K562 (cell line): Measurements from ENCODE around the gene IPCEF1.

Experiments used
- BHLHE40 ChIP-seq: IDR thresholded peaks from 2 replicates; pipeline ENCODE4 v1.6.1; 2011; ENCODE audit warnings: low read length, improper control_type of control experiment
- ELF4 ChIP-seq: fragments of 450-650 bp; formaldehyde crosslinking; IDR thresholded peaks from 2 replicates; pipeline ENCODE4 v1.4.0; 2022; ENCODE audit warnings: missing genetic modification characterization
- GABPA ChIP-seq: fragments of 200-800 bp; sonication (Bioruptor generic); conservative IDR thresholded peaks from 2 replicates; pipeline ENCODE4 v1.6.1; 2016; ENCODE audit warnings: low read depth, missing genetic modification characterization, missing compliant biosample characterization
- HDAC8 ChIP-seq: fragments of 450-650 bp; IDR thresholded peaks from 2 replicates; pipeline ENCODE4 v1.6.1; 2016; ENCODE audit warnings: mild to moderate bottlenecking, missing genetic modification characterization, moderate library complexity, missing compliant biosample characterization
- HOMEZ ChIP-seq: fragments of 250-450 bp; sonication (Bioruptor Pico); IDR thresholded peaks from 2 replicates; pipeline ENCODE4 v1.4.0; 2020; ENCODE audit warnings: mild to moderate bottlenecking, moderate library complexity
- JUNB ChIP-seq: fragments of 450-650 bp; formaldehyde crosslinking; conservative IDR thresholded peaks from 2 replicates; pipeline ENCODE4 v1.4.0; 2020; ENCODE audit warnings: mild to moderate bottlenecking
- MIER1 ChIP-seq: fragments of 450-650 bp; IDR thresholded peaks from 2 replicates; pipeline ENCODE4 v1.6.1; 2016; ENCODE audit warnings: antibody characterized with exemption, mild to moderate bottlenecking, low read depth
- POLR2A ChIP-seq: fragments of 450-650 bp; conservative IDR thresholded peaks from 2 replicates; pipeline ENCODE4 v1.6.1; 2016
- ZNF197 ChIP-seq: fragments of 200-800 bp; sonication (Bioruptor generic); IDR thresholded peaks from 2 replicates; pipeline ENCODE4 v1.6.1; 2016; ENCODE audit warnings: low read depth, missing genetic modification characterization, missing compliant biosample characterization
- ZNF644 ChIP-seq: fragments of 200-800 bp; sonication (Bioruptor generic); IDR thresholded peaks from 2 replicates; pipeline ENCODE4 v1.6.1; 2016; ENCODE audit warnings: low read depth, missing genetic modification characterization, missing compliant biosample characterization
- TF ChIP-seq, protein P1 (sequence below): fragments of 450-650 bp; conservative IDR thresholded peaks from 2 replicates; pipeline ENCODE4 v1.6.1; 2016; ENCODE audit warnings: missing genetic modification characterization, low read depth, mild to moderate bottlenecking, control low read depth, missing compliant biosample characterization
- TF ChIP-seq, protein P2 (sequence below): conservative IDR thresholded peaks from 2 replicates; pipeline ENCODE4 v1.6.1; 2011; ENCODE audit warnings: low read depth, mild to moderate bottlenecking, low read length; ENCODE audit not compliant: control insufficient read depth

DNA sequence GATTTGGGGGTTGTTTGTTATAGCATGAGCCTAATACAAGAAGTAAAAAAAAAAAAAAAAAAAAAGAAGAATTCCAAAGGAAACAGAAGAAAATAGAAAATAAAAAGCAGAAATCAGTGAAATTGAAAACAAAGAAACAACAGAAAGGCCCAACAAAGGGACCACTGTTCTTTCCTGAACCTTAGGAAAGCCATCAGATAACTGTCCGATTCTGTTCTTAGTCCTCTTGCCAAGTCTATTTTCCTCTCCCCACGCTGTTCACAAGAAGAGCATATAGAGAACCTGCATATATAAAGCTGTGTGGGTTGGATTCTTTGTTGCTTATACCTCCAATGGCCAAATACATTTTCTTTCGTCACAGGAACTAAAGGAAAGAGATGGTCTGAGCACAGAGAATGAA, 38.0 kb upstream of the IPCEF1 start:
- TF ChIP-seq HDAC8 (tag) (no peak), GABPA (no peak), HOMEZ (CRISPR knock-in tag) (no peak), POLR2A (no peak), JUNB (CRISPR knock-in tag) (no peak), ZNF644 (tag) (no peak), MIER1 (no peak), ZNF197 (CRISPR knock-in tag) (no peak), ELF4 (CRISPR knock-in tag) (no peak), BHLHE40 (no peak)
- TF ChIP-seq, protein P1, sequence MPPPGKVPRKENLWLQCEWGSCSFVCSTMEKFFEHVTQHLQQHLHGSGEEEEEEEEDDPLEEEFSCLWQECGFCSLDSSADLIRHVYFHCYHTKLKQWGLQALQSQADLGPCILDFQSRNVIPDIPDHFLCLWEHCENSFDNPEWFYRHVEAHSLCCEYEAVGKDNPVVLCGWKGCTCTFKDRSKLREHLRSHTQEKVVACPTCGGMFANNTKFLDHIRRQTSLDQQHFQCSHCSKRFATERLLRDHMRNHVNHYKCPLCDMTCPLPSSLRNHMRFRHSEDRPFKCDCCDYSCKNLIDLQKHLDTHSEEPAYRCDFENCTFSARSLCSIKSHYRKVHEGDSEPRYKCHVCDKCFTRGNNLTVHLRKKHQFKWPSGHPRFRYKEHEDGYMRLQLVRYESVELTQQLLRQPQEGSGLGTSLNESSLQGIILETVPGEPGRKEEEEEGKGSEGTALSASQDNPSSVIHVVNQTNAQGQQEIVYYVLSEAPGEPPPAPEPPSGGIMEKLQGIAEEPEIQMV (tag): no peak
- TF ChIP-seq, protein P2, sequence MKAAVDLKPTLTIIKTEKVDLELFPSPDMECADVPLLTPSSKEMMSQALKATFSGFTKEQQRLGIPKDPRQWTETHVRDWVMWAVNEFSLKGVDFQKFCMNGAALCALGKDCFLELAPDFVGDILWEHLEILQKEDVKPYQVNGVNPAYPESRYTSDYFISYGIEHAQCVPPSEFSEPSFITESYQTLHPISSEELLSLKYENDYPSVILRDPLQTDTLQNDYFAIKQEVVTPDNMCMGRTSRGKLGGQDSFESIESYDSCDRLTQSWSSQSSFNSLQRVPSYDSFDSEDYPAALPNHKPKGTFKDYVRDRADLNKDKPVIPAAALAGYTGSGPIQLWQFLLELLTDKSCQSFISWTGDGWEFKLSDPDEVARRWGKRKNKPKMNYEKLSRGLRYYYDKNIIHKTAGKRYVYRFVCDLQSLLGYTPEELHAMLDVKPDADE: no peak
